Spleen (tissue), 11 donors: ENCODE results near the gene GDPD2. TPM values are rescaled to one million over a fixed set of nuclear protein-coding genes. Genes with fewer than 3 reads are reported as not detected.

ENCODE experiments used
- DNase-seq: peaks from one replicate; pipeline ENCODE4 v3.0.0-alpha.2; 2020
- H3K27ac ChIP-seq, 8 donors: fragments of 200-600 bp; sonication (generic) in 7 of 8; 1 replicate in 4 of 8; 2 replicates in 4 of 8; pipeline versions ENCODE4 v1.5.0 to v1.8.0; 2016 to 2021; ENCODE audit warnings: inconsistent platforms in 4 of 8, mild to moderate bottlenecking in 4 of 8, moderate library complexity in 1 of 8
- H3K27me3 ChIP-seq, 7 donors: fragments of 200-600 bp; sonication (generic) in 6 of 7; replicated peaks in 1 of 7; 1 replicate in 4 of 7; 2 replicates in 3 of 7; pipeline versions ENCODE4 v1.5.0 to v1.8.0; 2016 to 2021; ENCODE audit warnings: inconsistent platforms in 3 of 7, mild to moderate bottlenecking in 1 of 7
- H3K36me3 ChIP-seq, 6 donors: fragments of 200-600 bp; sonication (generic) in 5 of 6; 1 replicate in 4 of 6; 2 replicates in 2 of 6; pipeline versions ENCODE4 v1.5.0 to v1.8.0; 2016 to 2021; ENCODE audit warnings: inconsistent platforms in 2 of 6
- H3K4me1 ChIP-seq, 6 donors: fragments of 200-600 bp; sonication (generic) in 5 of 6; 1 replicate in 3 of 6; 2 replicates in 3 of 6; pipeline versions ENCODE4 v1.5.0 to v1.8.0; 2016 to 2021; ENCODE audit warnings: inconsistent platforms in 3 of 6
- H3K4me3 ChIP-seq, 8 donors: fragments of 200-600 bp; sonication (generic) in 7 of 8; 1 replicate in 4 of 8; 2 replicates in 4 of 8; pipeline versions ENCODE4 v1.5.0 to v1.8.0; 2016 to 2021; ENCODE audit warnings: inconsistent platforms in 4 of 8, mild to moderate bottlenecking in 4 of 8, moderate library complexity in 2 of 8
- H3K9me3 ChIP-seq, 8 donors: fragments of 200-600 bp; sonication (generic) in 7 of 8; 1 replicate in 4 of 8; 2 replicates in 4 of 8; pipeline versions ENCODE4 v1.5.0 to v1.8.0; 2016 to 2021; ENCODE audit warnings: inconsistent platforms in 4 of 8
- CTCF ChIP-seq, 11 experiments: fragments of 200-600 bp in 7 of 11; fragments of 450-650 bp in 4 of 11; sonication (generic) in 4 of 11; IDR thresholded peaks in 8 of 11; conservative IDR thresholded peaks in 3 of 11; 1 replicate in 7 of 11; 2 replicates in 4 of 11; pipeline versions ENCODE4 v1.4.0 to v1.8.0; 2016 to 2021; ENCODE audit warnings: antibody characterized with exemption in 11 of 11, inconsistent platforms in 4 of 11, mild to moderate bottlenecking in 1 of 11
- POLR2A ChIP-seq, 3 donors: fragments of 450-650 bp; IDR thresholded peaks; one replicate each; pipeline ENCODE4 v1.5.1; 2017; ENCODE audit warnings: antibody characterized with exemption in 3 of 3, mild to moderate bottlenecking in 1 of 3
- POLR2AphosphoS5 ChIP-seq, 3 donors: sonication (generic); formaldehyde crosslinking; IDR thresholded peaks; one replicate each; pipeline ENCODE4 v1.5.1; 2017; ENCODE audit warnings: antibody characterized with exemption in 3 of 3
- whole genome bisulfite sequencing, 5 donors: extraction: QIAGEN DNeasy Blood & Tissue Kit in 3 of 5; methylation state at CpG; one replicate each; pipeline versions ENCODE4 v1.1.5 to v1.1.7; 2013 to 2018; 5-methylcytosine and 5-hydroxymethylcytosine counted together
- intact Hi-C: fragments of 100-400 bp; cut with DNase I; formaldehyde crosslinking; loops from one replicate; pipeline ENCODE4 v1.15.0; 2023; ENCODE audit warnings: low total_unique reads
- polyA plus RNA-seq, 3 donors: library from polyadenylated mRNA; stranded (reverse); fragments of 200-250 nt; gene quantifications; one replicate each; pipeline ENCODE4 v1.2.1, GENCODE V29; 2013
- total RNA-seq, 7 donors: library from RNA; depleted of rRNA in 3 of 7; stranded (reverse); fragments of >200 nt in 3 of 7; fragmentation: NEBNext Ultra II Directional in 4 of 7; extraction: Animal tissue kit (Norgen Biotek cat#: 25700) in 4 of 7; gene quantifications; one replicate each; pipeline versions ENCODE4 v1.1.0 to v1.2.1, GENCODE V29; 2016 to 2021
- donor health status: healthy with polysubstance abuse.
- donor health status: DM: no; HTN: no; CAD: no; lungs with moderate emphysema.
- donor health status: DM: no; HTN: no; CAD: no.
- donor health status: Bipolar disorder and iron deficiency.
- donor health status: healthy.
- donor health status: DM: no; HTN: no; CAD: no.
- donor health status: DM: yes; HTN: yes; CAD: no.

GDPD2 gene
- total and polyA plus RNA-seq, 10 donors = 2.4 to 103 (median 63.7) TPM

GRCh38 chrX:70434352-70434866 lies 11.3 kb downstream of the GDPD2 start:
- TF ChIP-seq POLR2A (IDR thresholded peaks at IDR 0.05) = no peak
- peak; percentile 80 to 83 (median 81) for TF ChIP-seq POLR2AphosphoS5 (IDR thresholded peaks at IDR 0.05)
- Histone ChIP-seq H3K27me3 (peaks cover 0 to 24% (median 0%) of the 10 kb centered on the region in 7 donors), H3K27ac (peak overlapping the region in 7 of 8 donors; percentile 67 to 87 (median 76)), H3K9me3 (no peaks in the 10 kb centered on the region), H3K36me3 (no peaks in the 10 kb centered on the region), H3K4me3 (peak overlapping the region; percentile 47 to 80 (median 53)), H3K4me1 (peaks cover 0 to 20% (median 9%) of the 10 kb centered on the region in 6 donors)
- intact Hi-C loops = loop anchor here (5.0 kb wide), 1 partner anchor 237 kb away; no protein-coding TSS in a partner anchor
- peak; percentile 89 for DNase-seq
- WGBS, 5 donors = 0 to 57% (median 3%) methylated on average over 22 to 45 of the region's 45 CpGs

- Histone ChIP-seq H3K27ac (peak overlapping the region in 6 of 8 donors; percentile 29 to 87 (median 78)), H3K4me3 (peak overlapping the region in 7 of 8 donors; percentile 48 to 80 (median 53)), H3K27me3 (peaks cover 0 to 24% (median 0%) of the 10 kb centered on the region in 7 donors), H3K36me3 (no peaks in the 10 kb centered on the region), H3K4me1 (peaks cover 0 to 20% (median 9%) of the 10 kb centered on the region in 6 donors), H3K9me3 (no peaks in the 10 kb centered on the region)
- DNase-seq = no peak
- intact Hi-C loops = loop anchor here (5.0 kb wide), 1 partner anchor 238 kb away; no protein-coding TSS in a partner anchor
- TF ChIP-seq POLR2A (IDR thresholded peaks at IDR 0.05) = no peak
- TF ChIP-seq CTCF (IDR thresholded peaks at IDR 0.05 in 8 of 11, conservative IDR thresholded peaks at IDR 0.05 in 3 of 11) = no peak
- TF ChIP-seq POLR2AphosphoS5 (IDR thresholded peaks at IDR 0.05) = no peak
- WGBS, 5 donors = 10 to 41% (median 17%) methylated on average over 13 to 17 of the region's 17 CpGs
Observed at GRCh38 chrX:70434914-70435586, 11.9 kb downstream of the GDPD2 start.

GRCh38 chrX:70436343-70436742 lies 13.2 kb downstream of the GDPD2 start:
- no peaks in the 10 kb centered on the region for H3K36me3 ChIP-seq
- no peak for DNase-seq
- intact Hi-C loops = no loop called here
- peaks cover 0 to 20% (median 9%) of the 10 kb centered on the region in 6 donors for H3K4me1 ChIP-seq
- peak overlapping the region in 1 of 8 donors; percentile 26 for H3K27ac ChIP-seq
- H3K27me3 ChIP-seq = peaks cover 0 to 24% (median 0%) of the 10 kb centered on the region in 7 donors
- WGBS, 5 donors = 37 to 67% (median 48%) methylated on average over 7 to 16 of the region's 16 CpGs
- no peak overlapping the region for H3K4me3 ChIP-seq
- H3K9me3 ChIP-seq = no peaks in the 10 kb centered on the region
- no peak for TF ChIP-seq CTCF (IDR thresholded peaks at IDR 0.05 in 8 of 11, conservative IDR thresholded peaks at IDR 0.05 in 3 of 11)
- TF ChIP-seq POLR2A (IDR thresholded peaks at IDR 0.05) = no peak
- no peak for TF ChIP-seq POLR2AphosphoS5 (IDR thresholded peaks at IDR 0.05)

DNA sequence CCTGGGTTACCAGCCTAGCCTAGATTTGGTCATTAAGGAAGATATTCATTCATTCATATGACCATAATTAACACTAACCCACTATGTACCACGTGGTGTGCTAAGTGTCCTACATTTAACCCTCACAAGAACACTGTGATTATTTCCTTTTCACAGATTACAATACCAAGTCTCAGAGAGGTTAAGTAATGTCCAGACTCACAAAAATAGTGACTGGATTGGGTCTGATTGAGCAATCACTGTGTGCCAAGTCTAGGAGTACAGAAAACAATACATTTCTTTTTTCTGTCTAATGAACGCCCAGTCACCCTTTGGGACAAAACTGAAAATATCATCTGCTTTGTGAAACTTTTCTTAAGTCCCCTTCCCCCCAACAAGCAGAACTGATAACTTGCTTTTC lies 13.9 kb downstream of the GDPD2 start:
- no peak for TF ChIP-seq POLR2A (IDR thresholded peaks at IDR 0.05)
- TF ChIP-seq CTCF (IDR thresholded peaks at IDR 0.05 in 8 of 11, conservative IDR thresholded peaks at IDR 0.05 in 3 of 11) = no peak
- no peak for TF ChIP-seq POLR2AphosphoS5 (IDR thresholded peaks at IDR 0.05)
- intact Hi-C loops = no loop called here
- Histone ChIP-seq H3K27ac (peak overlapping the region in 1 of 8 donors; percentile 26), H3K27me3 (peaks cover 0 to 24% (median 0%) of the 10 kb centered on the region in 7 donors), H3K4me1 (peaks cover 0 to 20% (median 9%) of the 10 kb centered on the region in 6 donors), H3K9me3 (no peaks in the 10 kb centered on the region), H3K4me3 (no peak overlapping the region), H3K36me3 (no peaks in the 10 kb centered on the region)
- DNase-seq = no peak
- WGBS, 5 donors = 41 to 57% (median 42%) methylated on average over 2 of the region's 2 CpGs
